Activated effector memory CD4-positive, alpha-beta T cell treated with anti-CD3 and anti-CD28 coated beads, Interleukin-2, amount 50 U/mL, for 16 hours (primary cell): ENCODE data around the gene UBE3C.
A peak's percentile ranks its signal among the peaks of the same experiment; 100 is the strongest.
"Not testable (repeated sequence)": the region's sequence is repeated elsewhere in the genome, so short reads cannot be mapped to it uniquely, and the experiment has no call there.

Source experiments
- DNase-seq: peaks from one replicate; pipeline ENCODE4 v3.0.0-alpha.2; 2020

UBE3C gene

DNA sequence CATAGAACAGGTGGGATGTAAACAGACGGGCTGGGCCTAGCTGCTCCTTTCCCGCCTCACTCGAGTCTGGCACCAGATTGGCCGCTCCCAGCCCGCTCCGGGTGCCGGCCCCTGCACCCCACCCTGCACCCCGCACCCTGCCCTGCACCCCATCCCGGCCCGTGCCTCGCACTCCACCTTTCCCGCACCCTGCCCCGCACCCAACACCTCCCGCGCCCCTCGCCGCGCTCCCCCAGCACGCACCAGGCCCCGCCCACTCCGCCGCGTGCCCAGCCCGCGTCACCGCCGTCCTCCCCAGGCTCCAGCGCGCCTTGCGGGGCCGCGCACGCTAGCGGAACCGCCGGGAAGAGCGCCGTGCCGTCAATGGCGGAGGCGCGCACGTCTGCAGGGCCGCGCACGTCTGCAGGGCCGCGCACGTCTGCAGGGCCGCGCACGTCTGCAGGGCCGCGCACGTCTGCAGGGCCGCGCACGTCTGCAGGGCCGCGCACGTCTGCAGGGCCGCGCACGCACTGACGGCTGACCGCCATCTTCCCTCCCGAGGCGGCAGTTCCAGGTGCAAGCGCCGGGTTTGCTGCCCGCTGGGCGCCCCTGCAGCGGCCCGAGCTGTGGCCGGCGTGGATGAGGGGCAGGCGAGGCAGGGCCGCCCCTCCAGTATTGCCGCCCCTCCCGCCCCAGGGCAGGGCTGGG, at the start of gene UBE3C:
Gene UBE3C (plus strand): TSS at position 503 of the 687 bp plus-strand sequence. CDS start 347 bp downstream, outside the sequence.
- peak; percentile 97 for DNase-seq

DNA sequence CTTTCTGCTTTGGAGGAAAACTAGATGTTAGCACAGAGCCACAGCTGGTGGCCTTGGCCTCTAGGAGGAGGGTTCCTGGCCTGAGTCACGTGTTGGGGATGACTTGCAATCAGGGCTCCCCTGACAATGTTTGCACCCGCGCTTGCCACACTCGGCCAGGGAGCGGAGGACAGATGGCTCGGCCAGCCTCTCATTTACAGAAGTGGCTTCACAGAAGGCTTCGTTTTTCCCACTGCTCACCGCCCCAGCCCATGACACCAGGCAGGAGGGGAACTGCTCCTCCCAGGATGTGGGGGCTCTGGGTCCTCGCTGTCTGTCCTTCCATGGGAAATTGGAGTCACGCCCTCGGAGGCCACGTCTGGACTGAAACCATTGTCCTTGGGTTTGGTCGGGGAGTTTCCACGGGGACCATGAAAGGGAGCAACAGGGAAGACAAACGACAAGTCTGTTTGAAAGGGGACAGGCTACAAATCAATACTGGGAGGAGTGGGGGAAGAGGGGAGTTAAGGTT, 49.6 kb upstream of the UBE3C start:
- DNase-seq = no peak

DNA sequence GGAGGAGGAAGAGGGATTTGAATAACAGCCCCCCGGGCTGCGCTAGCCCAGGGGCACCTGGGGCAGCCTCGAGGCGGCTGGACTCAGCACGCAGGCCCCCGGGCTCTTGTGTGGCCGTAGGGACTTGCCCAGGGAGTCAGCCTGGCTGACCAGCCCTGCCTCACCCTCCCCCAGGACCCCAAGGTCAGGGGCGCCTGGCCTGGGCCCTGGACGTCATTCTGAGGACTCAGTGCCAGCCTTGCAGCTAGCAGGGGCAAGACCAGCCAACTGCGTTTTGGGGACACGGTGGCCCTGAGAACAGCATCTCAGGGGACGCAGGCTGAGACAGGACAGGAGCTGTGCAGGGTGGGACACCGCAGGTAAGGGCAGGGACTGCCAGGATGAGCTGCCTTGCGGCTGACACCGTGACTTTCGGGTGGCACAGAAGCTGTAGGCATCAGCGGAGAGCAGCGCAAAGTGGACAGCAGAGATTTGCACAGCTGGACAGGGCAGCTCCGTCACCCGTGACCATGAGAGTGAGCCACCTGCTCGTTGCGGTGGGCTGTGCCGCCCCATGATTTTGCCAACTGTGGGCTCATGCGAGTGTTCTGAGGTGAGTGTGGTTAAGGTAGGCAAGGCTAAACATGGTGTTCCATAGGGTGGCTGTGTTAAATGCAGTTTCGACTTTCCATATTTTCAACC, 48.1 kb upstream of the UBE3C start:
- no peak for DNase-seq

DNA sequence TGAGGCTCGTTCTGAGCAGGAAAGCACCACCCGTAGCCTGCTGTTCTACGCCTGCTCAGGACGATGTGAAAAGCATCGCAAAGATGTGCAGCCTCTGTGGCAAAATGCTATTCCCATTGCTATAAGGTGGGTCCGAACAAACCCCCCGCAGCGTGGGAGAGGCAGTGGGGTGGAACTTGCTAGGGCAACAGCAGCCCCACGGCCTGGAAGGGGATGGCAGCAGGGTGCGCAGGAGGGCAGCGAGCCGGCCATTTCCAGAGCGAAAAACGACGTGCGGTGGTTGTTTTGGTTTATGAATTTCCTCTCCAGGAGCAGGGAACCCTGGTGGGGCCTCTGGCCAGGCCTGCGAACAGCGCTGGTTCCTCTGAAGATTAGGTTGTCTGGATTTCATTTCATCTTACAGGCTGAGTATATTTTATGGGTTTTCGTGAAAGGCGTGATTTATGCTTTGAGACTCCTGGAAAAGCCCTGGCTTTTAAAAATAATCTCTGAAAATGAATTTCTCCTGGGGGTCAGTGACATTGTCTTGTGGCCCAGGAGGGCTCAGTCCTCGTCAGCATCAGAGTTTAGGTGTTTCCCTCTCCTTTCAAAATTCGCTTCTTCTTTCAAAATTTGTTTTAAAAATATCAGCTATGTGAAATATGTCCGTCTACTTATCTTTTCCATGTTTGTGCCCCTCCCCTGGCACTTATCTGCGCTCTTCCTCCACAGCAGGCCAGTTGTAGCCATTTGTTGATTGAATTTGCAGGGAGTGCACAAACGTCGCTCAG, 42.3 kb upstream of the UBE3C start:
- no peak for DNase-seq

DNA sequence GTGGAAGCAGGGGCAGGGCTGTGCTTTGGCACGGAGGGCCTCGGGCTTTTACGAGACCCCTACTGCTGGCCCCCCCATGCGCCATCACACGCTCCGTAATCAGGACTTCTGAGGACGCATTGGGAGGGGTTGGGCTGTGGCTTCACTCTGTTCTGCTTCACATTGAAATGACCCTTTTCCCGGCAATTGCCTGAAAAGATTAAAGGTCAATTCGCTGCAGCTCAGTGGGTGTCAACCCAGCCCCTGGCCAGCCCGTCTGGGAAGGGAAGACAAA, 41.7 kb upstream of the UBE3C start:
- DNase-seq = no peak

DNA sequence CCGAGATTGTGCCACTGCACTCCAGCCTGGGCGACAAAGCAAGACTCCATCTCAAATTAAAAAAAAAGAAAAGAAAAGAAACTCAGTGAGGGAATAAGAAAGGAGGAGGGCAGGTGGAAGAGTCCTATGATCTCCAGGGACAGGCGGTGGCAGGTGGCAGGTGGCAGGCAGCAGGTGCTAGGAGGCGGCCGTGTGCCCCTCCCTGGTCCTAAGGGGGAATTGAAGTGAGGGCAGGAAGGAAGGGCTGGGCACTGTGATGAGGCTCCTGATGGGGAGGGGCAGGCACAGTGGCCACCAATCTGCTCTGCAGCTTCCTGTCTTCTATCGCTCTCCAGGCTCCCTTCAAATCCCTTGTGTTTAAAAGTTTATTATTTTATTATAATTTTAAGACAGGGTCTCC, 41.2 kb upstream of the UBE3C start:
- no peak for DNase-seq

DNA sequence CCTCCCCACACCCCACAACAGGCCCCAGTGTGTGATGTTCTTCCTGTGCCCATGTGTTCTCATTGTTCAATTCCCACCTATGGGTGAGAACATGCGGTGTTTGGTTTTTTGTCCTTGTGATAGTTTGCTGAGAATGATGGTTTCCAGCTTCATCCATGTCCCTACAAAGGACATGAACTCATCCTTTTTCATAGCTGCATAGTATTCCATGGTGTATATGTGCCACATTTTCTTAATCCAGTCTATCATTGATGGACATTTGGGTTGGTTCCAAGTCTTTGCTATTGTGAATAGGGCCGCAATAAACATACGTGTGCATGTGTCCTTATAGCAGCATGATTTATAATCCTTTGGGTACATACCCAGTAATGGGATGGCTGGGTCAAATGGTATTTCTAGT, 38.7 kb upstream of the UBE3C start:
- DNase-seq = not testable (repeated sequence)

DNA sequence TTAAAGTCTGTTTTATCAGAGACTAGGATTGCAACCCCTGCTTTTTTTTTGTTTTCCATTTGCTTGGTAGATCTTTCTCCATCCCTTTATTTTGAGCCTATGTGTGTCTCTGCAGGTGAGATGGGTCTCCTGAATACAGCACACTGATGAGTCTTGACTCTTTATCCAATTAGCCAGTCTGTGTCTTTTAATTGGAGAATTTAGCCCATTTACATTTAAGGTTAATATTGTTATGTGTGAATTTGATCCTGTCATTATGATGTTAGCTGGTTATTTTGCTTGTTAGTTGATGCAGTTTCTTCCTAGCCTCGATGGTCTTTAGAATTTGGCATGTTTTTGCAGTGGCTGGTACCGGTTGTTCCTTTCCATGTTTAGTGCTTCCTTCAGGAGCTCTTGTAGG, 35.1 kb upstream of the UBE3C start:
- DNase-seq = not testable (repeated sequence)

DNA sequence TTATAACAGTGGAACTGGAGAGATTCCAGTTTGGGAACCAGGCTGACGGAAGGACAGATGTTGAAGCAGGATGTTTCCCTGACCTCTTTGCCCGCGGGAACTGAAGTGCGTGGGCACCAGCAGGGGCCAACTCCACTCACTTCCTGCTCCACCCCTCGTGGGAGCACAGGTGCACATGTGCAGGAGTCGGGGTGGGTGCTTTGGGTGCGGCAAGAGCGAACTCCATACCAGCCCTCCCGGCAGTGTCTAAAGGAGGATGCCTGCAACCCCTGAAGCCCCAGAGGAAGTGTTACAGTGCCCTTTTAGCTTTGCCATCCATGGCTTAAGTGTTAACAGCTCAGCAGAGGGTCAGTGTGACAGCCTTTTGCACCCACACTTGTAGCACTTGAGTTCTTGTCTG, 27.4 kb upstream of the UBE3C start:
- no peak for DNase-seq

DNA sequence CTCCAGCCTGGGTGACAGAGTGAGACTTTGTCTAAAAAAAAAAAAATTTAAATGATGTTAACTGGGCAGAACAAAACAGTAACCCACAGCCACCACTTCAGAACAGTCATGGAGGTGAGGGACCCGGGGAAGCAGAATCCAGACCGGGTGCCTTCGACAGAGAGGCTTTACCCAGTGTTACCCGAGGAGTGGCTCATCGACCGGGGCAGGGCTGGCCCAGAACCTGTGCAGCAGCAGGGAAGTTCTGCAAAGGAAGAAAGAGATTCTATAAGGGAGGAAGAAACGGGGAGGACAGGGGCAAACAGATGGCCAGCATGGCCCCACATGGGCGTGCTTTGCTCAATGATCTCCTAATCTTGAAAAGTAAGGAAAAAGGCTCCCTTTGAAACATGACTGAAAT, 26.0 kb upstream of the UBE3C start:
- DNase-seq = no peak

DNA sequence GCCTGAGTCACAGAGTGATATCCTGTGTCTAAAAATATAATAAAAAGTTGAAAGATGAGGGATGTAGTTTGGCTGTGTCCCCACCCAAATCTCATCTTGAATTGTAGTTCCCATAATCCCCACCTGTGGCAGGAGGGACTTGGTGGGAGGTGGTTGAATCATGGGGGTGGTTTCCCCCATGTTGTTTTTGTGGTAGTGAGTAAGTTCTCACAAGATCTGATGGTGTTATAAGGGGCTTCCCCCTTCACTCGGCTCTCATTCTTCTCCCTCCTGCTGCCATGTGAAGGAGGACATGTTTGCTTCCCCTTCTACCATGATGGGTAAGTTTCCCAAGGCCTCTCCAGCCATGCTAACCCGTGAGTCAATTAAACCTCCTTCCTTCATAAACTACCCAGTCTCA, 25.1 kb upstream of the UBE3C start:
- no peak for DNase-seq

DNA sequence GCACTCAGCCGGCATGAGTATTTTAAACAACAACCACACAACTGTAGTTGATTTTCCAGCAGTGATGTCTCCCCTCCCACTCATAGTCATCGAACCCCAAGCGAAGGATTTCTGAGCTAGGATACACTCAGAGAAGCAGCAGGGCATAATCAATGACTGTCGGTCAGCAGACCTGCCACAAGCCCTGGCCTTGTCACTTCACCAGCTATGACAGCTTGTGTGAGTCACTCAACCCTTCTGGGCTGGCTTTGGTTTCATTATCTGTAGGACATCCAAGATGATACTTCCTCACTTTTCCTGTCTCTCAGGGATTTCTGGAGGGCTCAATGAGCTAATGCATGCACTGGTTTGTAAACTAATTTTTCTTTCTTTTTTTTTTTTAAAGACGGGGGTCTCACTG, 22.0 kb upstream of the UBE3C start:
- DNase-seq = no peak

DNA sequence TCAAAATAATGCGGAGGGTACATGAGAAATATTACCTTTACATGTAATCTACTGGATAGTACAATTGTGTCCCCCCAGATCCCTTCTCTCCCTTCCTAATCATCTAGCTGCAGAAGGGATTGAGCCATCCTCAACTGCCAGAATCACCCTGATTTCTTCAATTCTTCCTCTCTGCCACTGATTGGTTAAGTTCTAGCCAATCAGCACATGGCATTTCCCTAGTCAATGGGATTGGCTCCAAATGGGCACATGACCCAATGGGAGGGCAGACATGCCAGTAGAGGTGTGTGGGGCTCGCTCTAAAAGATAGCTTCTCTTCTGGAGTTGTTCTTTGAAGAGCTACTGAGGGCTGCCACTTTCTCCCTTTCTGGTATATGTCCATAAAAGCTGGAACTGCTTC, 20.9 kb upstream of the UBE3C start:
- DNase-seq = no peak

DNA sequence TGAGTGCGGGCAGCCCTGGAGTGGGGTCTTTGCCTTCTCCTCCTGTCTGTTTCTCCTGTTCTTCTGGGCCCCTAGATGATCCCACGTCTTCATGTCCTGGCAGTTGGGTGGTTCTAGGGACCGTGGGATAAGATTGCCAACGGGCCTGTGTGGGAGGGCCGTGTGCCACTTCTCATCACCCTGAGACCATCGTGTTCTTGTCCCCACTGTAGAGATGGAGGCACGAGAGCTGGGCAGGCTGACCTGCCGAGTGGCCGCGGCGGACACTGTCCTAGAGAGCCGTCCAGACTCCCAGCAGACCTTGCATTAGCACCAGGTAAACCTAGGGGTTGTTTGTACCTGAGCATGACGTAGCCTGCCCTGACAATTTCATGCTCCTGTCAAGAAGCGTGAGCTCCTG, 18.5 kb upstream of the UBE3C start:
- DNase-seq = no peak

DNA sequence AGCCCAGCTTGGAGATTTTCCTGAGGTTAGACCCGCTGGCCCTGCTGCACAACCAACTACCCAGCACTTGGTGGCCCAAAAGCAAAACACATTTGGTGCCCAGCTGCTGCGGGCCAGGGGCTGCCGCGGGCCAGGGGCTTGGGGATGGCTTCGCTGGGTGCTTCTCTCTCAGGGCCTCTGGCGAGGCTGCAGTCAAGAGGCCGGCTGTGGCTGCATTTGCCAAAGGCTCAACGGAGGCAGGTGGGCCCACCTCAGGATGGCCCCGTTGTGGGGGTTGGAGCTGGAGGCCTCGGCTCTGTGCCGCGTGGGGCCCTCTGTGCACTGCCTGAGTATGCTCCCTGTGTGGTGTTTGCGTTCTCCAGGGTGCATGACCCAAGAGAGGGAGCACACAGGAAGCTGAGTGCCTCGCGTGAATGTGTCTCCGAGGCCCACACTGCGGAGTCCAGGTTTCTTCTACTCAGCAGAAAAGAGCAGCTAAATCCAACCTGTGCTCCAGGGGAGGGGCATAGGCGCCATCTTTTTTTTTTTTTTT, 17.5 kb upstream of the UBE3C start:
- DNase-seq = no peak

DNA sequence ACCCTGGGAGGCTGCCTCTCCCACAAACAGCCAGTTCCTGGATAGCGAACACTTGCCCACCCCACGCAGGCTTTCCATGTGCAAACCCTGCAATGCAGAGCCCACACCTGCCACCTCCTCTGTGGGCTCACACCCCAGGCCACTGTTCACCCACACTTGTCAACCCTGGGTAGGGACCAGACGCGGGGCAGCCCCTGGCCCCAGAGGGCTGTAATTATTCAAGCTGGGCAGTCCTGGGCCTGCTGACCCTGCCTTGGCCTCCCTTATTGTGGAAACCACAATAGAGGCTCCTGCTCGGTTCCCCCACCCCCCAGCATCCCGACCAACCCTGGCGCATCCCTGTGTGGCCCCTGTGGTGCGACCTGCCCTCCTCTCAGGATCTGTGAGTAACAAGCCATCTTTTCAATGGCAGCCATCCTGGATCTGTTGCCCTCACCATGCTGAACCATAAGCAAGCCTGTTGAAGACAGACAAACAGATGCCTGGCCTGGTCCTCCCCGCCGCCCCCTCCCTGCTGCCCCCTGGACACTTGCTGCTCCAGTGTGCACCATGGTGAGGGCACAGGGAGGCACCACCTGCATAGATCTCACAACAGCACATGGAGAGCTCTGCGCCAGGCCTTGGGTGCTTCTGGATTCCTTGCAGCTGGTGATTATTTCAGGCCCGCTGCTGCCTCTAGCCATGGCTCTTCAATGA, 15.8 kb upstream of the UBE3C start:
- peak; percentile 21 for DNase-seq

DNA sequence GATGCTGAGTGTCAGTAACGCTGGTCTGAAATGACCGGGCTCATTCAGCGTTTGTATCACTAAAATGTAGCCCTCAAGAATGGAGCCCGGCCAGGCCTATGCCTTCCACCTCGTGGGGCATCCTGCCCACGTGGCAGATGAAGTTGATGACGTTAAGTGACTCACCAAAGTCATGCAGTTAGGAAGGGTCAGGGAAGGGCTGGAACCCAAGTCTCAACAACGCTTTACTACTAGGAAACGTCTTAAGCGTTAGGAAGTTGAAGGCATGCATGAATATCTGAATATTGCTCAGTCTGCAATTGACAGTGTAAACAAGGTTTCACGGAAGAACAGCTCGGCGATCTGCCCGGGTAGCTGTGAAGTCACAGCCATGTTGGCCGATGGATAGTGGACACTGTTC, 14.0 kb upstream of the UBE3C start:
- no peak for DNase-seq

DNA sequence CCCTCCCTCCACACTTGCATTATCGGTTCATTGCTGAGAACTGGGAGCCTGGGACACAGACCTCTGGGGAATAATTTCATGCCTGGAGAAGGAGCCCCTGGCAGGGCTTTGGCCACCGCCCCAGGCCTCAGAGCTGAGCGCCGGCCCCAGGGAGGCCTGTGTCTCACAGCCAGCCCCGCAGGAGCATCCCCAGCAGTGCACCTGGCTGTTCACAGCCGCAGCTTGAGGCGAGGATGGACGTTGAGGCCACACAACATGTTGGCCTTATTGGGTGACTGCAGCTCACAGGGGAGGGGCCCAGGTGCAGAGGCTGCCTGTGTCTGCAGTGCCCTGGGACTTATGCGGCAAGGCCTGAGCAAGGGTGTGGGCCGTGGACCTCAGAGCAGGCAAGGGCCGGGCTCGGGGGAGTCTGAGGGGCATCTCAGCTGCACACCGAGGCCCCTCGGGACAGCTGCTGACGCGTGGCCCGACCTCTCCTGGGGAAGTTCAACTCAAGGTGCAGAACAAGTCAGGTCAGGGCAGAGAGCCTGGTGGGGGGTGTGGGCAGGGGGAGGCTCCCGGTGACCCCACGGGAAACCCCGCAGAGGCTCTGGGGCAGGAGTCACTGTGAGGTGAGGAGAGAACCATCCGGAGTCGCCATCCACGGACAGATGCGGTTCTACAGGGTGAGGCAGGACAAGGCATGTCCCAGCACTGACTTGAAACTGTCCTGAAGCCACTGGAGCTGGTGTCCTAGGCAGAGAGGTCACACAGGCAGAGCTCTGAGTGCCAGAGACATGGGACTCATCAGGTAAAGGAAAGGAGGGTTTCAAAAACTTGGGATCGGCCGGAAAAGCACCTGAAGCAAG, 13.1 kb upstream of the UBE3C start:
- no peak for DNase-seq

DNA sequence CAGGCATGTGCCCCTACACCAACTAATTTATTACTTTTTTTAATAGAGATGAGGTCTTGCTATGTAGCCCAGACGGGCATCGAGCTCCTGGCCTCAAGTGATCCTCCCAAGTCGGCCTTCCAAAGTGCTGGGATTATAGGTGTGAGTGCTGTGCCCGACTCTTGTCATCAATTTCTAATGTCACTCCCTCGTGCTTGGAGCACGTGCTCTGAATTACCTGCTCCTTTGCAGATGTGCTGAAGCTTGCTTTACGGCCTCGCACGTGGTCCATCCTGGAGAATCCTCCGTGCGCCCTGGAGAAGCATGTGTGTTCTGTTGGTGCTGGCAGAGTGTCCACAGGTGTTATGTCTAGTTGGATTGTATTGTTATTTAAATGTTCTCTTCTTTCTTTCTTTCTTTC, 11.8 kb upstream of the UBE3C start:
- no peak for DNase-seq

DNA sequence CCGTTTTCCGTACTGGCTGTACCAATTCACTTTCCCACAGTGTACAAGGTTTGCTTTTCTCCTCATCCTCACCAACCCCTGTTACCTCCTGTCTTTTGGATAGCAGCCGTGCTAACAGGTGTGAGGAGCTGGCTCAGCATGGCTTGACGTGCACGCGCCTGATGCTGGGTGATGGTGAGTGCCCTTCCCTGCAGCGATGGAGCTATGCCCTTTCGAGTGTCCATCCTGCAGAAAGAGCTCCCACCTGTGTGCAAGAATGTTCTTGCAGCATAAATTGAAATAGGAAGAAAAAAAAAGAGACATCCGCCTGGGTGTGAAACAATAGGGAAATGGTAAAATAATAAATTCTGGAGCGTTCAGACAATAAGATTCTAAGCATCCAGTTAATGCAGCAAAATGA, 9.5 kb upstream of the UBE3C start:
- DNase-seq = no peak

DNA sequence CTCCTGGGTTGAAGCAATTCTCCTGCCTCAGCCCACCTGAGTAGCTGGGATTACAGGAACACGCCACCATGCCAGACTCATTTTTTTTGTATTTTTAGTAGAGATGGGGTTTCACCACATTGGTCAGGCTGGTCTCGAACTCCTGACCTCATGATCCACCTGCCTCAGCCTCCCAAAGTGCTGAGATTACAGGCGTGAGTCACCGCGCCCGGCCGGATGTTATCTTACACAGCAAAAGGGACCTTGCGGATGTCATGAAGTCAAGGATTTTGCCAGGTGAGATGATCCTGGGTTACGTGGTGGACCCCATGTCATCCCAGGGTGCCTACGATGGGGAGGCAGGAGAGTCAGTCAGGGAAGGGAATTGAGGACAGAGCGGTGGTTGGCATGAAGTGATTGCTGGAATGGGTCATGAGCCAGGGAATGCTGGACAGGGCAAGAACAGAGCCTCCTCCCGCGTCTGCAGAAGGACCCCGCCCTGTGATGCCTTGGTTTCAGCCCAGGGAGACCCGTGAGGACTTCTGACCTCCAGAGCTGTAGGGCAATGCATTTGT, 8.7 kb upstream of the UBE3C start:
- no peak for DNase-seq

DNA sequence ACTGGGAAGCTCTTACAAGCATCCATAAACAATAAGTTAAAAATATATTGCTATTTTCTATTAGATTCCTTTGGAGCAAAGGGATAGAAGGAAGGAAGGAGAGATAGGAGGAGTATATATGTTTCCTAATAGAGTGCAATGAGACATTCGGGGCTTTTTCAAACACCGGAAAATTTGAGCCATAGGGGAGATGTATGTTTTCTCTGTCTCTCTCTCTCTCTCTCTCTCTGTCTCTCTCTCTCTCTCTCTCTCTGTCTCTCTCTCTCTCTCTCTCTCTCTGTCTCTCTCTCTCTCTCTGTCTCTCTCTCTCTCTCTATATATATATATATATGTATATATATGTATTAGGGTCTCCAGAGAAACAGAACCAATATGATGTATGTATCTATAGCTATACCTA, 7.9 kb upstream of the UBE3C start:
- DNase-seq = not testable (repeated sequence)
